HK-2 (cell line): ENCODE results near the gene KMT2C.
A peak's percentile ranks its signal among the peaks of the same experiment; 100 is the strongest.
"Not testable (repeated sequence)": the region's sequence is repeated elsewhere in the genome, so short reads cannot be mapped to it uniquely, and the experiment has no call there.

ENCODE experiments used
- DNase-seq: peaks from one replicate; pipeline ENCODE4 v3.0.0-alpha.2; 2018; ENCODE audit not compliant: unreplicated experiment

KMT2C gene

DNA sequence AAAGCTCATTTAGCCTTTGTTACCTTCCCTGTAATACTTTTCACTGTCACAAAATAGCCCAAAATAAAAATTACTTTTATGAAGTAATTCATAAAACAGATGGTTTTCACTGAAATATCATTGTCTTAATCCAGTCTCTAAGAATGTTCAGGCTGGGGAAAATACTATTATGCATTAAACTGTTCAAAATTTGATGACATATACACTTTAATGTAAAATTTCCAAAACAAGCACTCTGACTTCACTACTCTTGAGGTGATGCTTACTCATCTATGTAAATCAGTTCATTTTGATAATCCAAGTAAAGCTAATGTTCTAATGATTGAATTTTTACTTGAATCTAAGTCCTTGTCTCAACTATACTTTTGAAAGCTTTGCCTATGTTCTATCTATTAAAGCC is 127.9 kb downstream of the KMT2C start:
- no peak for DNase-seq

DNA sequence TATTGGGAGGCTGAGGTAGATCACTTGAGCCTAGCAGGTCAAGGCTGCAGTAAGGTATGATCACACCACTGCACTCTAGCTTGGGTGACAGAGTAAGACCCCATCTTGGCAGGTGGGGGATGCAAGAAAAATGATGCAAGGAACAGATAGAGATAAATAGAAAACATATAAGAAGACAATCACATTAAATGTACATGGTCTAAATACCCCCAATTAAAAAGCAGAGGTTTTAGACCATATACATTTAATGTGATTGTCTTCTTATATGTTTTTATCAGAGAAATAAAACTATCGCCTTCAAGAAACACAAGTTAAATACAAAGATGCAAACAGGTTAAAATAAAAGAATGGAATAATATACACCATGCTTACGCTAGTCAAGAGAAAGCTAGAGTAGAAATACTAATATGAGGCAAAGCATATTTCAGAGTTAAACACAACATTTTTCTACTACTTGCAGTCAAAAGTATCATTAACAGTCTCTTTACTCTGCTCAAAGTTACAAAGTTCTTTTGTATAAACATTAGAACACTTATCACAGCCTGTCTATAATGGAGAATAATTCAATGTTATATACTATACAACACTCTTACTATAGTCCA is 136.2 kb downstream of the KMT2C start:
- DNase-seq: not testable (repeated sequence)

DNA sequence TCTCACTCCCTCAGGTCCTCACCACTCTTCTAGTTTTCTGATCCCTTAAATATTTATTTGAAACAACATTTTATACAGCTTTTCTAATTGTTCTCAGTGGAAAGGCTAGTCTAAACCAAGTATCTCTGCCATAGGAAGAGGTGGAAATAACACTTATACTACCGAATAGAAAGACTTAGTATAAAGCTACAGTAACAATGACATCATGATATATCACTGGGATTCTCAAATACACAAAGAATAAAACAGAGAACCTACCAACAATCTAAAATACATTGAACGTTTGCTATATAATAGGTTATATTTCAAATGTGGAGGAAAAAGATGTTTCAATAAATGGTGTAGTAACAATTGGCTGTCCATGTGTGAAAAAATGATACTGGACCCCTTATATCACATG is 142.9 kb downstream of the KMT2C start:
- no peak for DNase-seq

DNA sequence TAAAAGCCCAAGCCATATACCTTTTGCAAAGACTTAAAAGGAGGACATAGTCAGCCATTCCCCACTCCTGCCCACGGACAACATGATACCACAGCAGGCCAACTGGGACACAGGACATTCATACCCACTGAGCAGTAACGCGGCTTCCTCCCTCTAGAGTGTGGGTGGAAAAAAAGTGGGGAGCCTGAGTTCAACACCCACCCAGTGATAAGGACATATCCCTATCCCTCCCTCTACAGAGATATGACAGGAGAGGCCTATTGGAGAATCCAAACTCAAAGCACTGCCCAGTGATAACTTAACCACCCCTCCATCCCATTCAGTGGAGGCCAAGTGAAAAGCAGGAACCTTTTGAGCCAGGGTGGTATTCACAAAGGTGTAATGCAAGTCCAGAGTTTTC is 148.8 kb downstream of the KMT2C start:
- not testable (repeated sequence) for DNase-seq

DNA sequence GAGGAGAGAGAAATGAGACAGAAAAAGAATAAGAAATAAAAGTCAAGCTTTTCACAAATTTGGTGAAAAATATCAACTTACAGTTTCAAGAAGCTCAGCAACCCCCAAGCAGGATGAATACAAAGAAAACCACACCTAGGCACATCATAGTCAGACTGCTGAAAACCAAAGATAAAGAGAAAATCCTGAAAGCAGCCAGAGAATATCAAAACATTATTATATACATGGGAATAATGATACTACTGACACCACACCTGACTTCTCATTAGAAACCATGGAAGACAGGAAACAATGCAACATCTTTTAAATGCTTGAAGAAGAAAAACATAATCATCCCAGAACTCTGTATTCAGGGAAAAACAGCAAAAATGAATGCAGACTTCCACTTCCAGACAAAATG is 149.6 kb downstream of the KMT2C start:
- DNase-seq: not testable (repeated sequence)

DNA sequence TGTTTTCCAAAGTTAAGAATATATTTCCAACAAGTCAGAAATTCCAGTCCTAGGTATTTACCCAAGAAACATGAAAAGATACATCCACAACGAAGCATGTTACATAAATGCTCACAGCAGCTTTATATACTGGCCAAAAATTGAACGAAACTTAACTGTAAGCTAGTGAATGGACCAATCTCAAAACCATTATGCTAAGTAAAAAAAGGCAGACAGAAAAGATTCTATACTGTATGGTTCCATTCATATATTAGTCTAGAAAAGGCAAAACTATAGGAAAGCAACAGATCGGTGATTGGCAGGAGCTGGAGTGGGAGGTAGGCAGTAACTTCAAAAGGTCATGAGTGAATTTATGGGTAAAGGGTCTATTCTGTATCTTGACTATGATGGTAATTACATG is 150.8 kb downstream of the KMT2C start:
- not testable (repeated sequence) for DNase-seq

DNA sequence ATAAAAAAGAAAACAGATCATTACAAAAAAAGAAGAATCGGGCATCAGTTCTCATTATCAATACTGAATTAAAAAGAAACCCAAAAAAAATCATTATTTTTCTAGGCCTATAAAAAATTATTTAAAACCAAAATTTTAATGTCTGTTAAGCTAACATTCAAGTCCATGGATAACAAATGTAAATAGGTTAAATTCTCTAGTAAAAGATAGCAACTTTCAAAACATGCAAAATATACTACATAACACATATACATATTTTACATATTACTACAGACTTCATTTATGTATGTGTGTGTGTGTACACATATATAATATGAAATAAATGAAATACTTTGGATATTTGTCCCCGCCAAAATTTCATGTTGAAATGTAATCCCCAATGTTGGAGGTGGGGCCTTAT is 158.1 kb downstream of the KMT2C start:
- DNase-seq: not testable (repeated sequence)

DNA sequence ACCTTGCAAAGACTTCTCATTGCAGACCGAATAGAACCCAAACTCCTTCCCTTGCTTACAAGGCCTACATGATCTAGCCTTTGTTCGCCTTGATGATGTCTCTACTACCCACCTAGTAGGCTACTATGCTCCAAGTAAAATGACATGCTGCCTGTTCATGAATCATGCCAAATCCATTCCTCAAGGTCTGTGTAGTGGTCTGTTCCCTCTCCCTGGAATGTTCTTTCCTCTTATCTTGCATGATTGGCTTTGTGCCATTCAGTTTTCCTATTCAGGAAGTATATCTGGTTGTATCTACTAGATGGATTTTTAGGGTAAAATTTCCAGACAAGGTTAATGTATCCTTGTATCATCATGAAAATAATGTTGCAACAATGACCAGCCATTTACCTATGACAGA is 165.4 kb downstream of the KMT2C start:
- not testable (repeated sequence) for DNase-seq

DNA sequence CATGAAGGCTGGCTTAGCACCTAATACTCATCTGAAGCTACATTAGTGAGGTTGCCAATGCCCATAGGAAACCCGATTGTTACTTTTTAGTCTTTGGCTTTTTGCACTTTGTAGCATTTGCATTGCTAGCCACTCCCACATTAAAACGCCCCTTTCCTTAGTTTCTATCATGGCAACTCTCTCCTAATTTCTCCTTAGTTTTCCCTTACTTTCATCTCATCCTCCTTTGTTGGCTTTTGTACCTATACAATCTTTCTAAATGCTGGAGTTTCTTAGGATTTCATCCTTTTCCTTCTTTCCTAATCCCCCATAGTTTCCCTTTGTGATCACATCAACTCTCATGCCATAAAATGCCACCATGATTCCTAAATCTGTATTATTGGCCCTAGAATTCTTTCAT is 168.9 kb downstream of the KMT2C start:
- DNase-seq: not testable (repeated sequence)

DNA sequence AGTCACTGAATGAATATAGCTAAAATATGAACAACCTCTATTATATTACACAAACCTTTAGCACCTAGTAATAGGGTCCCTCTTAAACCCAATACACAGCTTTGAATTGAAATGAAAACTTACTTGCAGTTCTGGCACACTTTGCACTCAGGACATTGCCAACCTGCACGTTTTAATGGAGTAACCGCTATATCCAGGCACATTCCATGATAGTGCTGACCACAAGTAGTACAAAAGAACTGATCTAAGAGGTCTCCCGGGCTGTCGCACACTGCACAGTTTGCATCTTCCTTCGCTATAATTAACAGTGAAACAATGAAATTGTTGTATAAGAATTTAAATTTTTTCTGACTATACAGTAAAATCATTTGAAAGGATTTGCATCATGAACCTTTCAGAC is 170.9 kb downstream of the KMT2C start:
- not testable (repeated sequence) for DNase-seq

DNA sequence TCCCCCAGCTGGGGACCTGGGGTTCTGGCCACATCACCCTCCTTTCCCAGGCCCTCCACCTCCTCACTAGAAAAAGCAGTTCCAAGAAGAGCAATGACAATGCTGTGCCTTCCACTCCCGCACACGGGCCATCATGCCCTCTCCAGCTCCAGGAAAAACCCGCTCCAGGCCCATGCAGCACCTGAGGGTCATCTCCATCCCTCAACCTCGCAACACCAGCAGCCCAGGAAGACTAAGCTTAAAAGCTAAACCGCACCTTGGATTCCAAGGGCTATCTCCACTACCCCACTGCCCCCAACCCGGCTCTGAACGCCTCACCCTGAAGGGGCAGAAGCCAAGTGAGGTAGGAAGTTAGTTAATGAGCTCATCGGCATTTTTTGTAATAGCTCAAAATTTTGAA is 173.7 kb downstream of the KMT2C start:
- not testable (repeated sequence) for DNase-seq

DNA sequence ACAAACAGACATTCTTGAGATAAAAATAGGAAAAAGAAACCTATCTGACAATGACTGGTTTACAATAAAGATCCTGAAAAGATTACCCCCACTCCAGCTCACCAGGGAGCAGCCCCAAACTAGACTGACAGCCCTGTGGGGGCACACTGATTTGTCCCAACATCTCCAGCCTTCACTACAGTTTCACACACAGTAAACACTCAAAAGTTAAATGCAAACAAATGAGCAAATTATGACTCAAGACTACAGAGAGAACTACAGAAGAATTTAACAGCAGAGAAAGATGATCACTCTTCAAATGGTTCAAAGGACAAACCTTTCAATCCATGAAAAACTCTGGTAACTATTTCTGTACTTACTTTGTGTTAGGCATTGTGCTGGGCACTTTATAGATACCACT is 176.2 kb downstream of the KMT2C start:
- DNase-seq: not testable (repeated sequence)

DNA sequence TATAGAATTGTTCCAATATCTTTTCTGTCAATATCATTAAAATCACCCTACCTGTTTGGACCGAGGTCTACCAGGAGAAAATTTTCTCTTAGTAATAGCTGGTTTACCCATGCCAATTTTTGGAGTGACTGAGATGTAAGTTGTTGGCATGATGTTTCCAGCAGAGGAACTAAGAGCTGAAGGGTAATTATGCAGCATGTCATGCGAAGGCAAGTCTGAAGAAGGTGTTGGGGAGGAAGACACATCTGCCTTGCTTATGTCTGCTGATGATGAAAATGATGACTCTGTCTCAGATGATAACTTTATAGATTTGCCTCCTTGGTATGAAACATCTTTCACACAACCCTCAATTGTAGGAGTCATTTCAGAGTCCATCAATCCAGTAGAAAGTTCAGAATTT is 188.0 kb downstream of the KMT2C start:
- DNase-seq: not testable (repeated sequence)

DNA sequence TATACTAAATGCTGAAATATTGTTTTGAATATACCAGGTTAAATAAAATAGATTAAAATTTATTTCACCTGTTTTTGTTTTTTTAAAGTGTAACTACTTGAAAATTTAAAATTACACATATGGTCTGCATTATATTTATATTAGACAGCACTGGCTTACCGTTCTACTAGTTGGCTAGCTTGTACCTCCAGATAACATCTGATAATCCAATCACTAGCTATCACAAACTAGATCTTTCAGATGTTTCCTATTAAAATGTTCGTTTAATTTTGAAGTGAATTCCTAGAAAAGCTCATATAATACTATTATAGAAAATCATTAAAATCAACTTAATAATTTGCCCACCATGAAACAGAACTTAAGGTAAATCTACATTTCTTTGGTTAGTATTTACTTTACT is 190.4 kb downstream of the KMT2C start:
- DNase-seq: not testable (repeated sequence)

DNA sequence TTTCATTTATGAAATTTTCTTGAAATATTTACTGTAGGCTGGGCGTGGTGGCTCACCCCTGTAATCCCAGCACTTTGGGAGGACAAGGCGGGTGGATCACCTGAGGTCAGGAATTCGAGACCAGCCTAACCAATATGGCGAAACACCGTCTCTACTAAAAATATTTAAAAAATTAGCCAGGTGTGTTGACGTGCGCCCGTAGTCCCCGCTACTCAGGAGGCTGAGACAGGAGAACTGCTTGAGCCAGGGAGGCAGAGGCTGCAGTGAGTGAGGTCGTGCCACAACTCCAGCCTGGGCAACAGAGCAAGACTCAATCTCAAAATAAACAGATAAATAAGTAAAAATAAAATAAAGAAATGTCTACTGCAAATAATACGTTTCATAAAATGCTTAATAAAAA is 192.3 kb downstream of the KMT2C start:
- DNase-seq: not testable (repeated sequence)

DNA sequence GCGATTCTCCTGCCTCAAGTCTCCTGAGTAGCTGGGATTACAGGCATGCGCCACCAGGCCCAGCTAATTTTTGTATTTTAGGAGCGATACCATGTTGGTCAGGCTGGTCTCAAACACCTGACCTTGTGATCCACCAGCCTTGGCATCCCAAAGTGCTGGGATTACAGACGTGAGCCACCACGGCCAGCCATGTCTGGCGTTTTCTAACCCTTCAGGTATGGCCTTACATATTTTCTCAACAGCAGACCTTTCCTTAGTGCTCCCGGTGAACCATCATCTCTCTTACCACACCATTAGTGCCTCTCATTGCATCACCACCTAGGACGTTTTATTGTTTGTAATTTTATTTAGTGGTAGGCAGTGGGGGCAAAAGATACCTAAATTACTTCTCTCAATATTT is 194.5 kb downstream of the KMT2C start:
- not testable (repeated sequence) for DNase-seq

DNA sequence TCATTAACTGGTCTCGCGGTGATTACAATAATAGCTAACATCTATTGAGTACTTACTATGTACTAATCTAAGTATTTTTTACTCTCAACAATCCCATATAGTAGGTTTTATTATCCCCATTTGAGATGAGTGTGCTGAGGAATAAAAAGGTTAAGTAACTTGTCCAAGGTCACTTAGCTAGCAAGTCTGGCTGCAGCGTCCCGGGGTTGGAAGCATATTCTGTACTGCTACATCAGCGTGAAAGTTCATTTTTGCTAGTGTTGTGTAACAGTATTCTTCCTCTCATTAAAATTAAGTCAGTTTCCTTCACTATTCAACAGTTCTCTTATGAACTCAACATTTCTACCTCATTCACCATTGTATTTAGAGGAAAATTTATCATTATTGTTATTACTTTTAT is 199.5 kb downstream of the KMT2C start:
- DNase-seq: not testable (repeated sequence)

DNA sequence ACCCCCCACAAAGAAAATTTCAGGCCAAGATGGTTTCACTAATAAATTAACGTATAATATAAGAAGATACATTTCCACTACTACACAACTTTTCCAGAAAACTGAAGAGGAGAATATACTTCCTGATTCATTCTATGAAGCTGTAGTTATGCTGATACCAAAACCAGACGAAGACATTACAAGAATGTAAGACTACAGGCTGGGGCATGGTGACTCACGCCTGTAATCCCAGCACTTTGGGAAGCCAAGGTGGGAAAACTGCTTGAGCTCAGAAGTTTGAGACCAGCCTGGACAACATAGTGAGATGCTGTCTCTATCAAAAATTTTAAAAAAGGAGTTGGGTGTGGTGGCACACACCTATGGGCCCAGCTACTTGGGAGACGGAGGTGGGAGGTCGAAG is 201.4 kb downstream of the KMT2C start:
- DNase-seq: peak; percentile 1

DNA sequence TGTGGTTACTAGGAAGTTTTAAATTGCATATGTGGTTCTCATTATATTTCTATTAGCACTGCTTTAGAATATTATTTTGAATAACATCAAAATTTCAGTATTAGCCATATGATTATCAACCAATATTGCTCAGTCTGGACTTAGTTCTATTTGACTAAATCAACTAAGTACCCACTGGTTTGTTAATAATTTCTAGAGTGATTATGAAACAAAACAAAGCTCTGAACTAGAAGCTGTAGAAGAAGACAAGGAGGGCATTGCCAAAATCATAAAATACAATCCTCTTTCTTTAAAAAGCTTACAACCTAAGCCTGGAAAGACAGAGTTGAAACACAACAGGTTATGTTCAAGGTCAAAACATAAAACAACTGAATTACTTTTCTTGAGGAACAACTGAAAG is 204.7 kb downstream of the KMT2C start:
- no peak for DNase-seq

DNA sequence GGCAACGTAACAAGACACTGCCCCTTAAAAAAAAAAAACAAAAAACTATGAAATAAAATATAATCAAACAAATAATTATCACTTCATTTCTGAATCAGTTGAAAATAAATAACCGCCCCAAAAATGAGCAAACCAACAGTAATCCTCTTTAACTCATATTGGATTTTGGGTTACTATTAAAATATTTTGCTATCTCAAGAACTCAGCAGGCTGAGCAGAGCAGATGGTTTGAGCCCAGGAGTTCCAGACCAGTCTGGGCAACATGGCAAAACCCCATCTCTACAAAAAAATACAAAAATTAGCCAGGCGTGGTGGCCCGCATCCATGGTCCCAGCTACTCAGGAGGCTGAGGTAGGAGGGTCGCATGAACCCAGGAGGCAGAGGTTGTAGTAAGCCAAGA is 216.2 kb downstream of the KMT2C start:
- DNase-seq: not testable (repeated sequence)

DNA sequence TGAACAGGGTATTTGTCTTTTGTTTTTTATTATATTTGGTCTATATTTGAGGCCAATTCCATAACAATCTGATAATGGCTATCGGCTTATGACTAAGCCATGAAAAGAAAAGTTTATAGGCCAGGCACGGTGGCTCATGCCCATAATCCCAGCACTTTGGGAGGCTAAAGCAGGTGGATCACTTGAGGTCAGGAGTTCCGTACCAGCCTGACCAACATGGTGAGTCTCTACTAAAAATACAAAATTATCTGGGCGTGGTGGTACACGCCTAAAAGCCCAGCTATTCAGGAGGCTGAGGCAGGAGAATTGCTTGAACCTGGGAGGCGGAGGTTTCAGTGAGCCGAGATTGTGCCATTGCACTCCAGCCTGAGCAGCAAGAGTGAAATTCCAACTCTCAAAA is 227.0 kb downstream of the KMT2C start:
- DNase-seq: not testable (repeated sequence)

DNA sequence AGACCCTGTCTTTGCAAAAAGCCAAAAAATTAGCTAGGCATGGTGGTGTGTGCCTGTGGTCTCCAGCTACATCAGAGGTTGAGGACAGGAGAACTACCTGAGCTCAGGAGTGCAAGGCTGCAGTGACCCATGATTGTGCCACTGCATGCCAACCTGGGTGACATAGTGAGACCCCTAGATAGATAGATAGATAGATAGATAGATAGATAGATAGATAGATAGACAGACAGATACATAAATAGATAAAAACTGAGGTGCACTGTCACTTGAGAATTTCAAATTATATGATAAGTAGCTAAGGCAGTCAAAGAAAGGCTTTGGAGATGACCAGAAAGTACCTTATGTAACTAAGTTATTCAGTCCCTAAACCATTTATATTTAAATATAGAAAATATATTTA is 231.4 kb downstream of the KMT2C start:
- not testable (repeated sequence) for DNase-seq

DNA sequence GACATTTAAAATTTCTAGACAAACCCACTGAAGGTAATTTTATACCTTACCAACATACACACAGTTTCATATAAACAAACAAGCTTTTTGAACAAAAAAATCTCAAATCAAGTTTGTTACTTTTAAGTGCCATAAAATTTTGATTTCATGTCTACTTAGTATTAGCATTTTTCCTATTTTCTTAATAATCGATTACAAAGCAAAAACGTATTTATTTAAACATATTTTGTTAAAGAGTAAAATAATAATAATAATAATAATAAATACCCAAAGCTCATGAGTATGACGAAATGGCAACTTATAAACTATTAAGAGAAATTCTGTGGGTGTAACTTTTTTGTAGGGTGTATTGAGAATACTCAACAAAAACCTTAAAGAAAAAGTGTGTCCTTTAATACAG is 232.7 kb downstream of the KMT2C start:
- no peak for DNase-seq

DNA sequence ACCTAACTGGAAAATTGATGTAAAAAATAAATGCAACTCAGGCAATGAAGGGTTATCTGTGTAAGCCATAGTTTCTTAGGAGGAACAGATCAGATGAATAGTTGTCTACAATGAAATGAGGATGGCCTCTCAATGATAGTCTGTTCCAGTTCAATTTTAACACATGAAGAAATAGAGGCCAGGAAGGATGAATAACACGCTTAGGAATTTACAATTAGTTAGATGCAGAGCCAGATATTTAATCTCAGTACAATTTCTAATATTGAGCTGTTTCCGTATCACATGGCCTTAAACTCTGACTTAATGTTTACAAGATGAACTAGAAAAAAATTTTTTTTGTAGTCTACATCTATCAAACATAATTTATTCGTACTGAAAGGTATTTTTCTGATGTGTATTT is 233.7 kb downstream of the KMT2C start:
- DNase-seq: no peak
